ENCODE results near the gene MORN1. TPM values are rescaled to one million over a fixed set of nuclear protein-coding genes. Genes with fewer than 3 reads are reported as not detected.
"Not testable (repeated sequence)": the region's sequence is repeated elsewhere in the genome, so short reads cannot be mapped to it uniquely, and the experiment has no call there.

The MORN1 gene
- 5.3 TPM for total RNA-seq
- long read RNA-seq, partial matches to known transcripts = 2 of 4 reads
- long read RNA-seq, other reads (novel, unspliced or antisense) = 2 of 4 reads

DNA sequence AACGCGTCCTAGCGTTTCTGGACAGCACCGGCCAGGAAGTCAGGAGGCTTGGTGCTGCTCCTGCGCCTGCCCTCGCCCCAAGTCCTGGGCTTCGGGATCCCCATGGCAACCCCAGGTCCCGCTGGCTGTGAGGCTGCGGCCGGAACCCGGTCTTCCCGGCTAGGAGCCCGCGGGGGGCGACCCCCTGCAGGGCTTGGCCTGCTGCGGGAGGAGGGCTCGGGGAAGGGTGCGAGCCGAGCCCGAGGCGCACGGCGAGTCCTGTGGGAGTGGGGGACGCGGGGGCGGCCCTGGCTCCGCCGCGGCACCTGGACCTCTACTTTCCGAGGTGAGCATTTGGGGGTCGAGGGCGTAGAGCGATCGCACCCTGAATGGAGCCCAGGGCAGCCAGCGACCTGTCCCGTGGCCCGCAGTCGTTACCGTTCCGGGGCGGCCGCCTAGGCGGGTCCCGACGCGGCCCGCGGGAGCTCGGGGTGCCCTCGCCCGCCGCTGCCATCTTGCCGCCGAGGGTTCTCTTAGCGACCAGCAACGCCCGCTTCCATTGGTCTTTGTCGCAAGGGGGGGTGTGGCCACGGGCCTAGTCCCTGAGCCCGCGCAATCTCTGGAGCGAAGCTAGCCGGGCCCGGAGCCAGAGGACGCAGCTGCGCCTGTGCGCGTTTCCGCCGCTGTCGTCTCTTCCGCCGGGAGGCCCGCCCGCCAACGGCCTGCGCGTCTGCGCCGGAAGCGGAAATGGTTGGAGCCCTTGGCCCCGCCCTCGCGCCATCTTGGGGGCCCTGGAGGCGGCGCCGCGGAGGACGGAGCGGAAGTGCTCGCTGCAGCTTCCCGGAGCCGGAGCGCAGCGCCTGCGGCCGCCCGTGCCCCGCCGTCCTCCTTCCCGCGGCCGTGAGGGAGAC, at the start of gene MORN1, which contains the start of gene RER1:
MORN1 (minus strand) TSS at position 514 of the 890 bp plus-strand sequence; CDS start at position 493, 21 bp downstream.
RER1 (plus strand) TSS at position 801 of the 890 bp plus-strand sequence. CDS start 3,950 bp downstream, outside the sequence.
- DNase-seq (peak; percentile 100), ATAC-seq (peak; percentile 97)
- intact Hi-C loops (cut with micrococcal nuclease) = no loop called here

DNA sequence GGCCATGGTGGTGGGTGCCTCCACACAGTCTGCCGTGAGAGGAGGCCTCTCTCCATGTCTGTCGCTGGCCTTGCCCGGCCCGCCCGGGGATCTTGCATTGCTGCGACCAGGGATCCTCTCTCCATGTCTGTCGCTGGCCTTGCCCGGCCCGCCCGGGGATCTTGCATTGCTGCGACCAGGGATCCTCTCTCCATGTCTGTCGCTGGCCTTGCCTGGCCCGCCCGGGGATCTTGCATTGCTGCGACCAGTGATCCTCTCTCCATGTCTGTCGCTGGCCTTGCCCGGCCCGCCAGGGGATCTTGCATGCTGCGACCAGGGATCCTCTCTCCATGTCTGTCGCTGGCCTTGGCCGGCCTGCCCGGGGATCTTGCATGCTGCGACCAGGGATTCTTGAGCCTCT, 49.0 kb upstream of the MORN1 start:
- peak; percentile 18 for ATAC-seq
- DNase-seq; intact Hi-C loops (cut with micrococcal nuclease): not testable (repeated sequence)

DNA sequence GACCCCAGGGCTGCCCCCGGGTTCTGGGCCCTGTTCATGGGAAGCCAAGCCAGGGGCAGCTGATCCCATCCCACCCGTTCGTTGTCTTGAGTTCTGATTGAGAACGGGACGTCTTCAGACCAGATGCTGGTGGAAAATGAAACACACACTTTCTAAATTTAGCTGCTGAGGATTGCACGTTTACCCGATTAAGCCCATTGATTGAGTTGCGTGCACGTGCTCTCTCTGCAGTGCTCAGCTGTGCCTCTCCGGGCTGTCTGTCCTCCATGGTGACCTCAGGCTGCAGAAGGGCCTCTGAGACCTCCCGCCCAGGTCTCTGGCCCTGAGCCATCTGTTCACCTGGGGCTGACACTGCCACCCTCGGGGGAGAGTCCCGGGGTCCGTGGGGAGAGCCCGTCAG, 48.0 kb upstream of the MORN1 start:
- DNase-seq (no peak), ATAC-seq (no peak)
- intact Hi-C loops (cut with micrococcal nuclease) = no loop called here

DNA sequence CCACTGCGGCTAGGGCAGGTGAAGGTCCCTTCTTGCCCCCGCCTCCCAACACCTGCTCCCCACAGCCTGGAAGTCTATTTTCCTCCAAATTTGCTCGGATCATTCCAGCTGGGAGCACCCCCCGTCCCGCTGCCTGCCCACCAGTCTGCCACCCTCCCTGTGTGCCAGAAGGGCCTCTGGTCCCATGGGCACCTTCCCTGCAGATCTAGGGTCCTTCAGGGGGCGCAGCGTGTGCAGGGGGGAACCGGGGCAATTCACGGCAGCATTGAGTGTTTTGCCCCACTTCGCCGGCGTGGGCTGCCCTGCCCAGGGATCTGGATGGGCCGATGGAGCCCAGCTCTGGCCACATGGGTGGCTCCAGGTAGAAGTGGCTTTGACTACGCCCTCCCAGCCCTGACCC, 47.3 kb upstream of the MORN1 start:
- no peak for DNase-seq
- intact Hi-C loops (cut with micrococcal nuclease) = no loop called here
- no peak for ATAC-seq

DNA sequence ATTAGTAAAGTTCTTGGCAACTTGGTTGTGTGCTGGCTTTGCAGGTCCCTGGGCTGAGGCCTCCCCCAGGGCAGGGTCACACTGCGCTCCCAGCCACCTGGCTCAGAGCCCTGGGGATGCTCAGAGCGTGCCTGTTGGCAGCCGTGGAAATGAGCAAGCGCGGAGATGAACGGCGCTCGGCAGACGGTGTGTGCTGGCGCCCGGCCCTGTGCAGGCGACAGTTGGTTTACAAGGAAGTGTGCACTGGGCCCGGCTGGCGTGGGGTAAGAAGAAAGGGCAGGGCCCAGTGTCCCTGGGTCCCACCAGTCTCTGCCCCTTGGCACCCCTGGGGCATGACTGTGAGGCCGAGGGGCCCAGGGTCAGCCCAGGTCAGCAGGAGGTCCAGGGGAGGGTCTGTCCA, 46.7 kb upstream of the MORN1 start:
- ATAC-seq = no peak
- intact Hi-C loops (cut with micrococcal nuclease) = no loop called here
- no peak for DNase-seq

DNA sequence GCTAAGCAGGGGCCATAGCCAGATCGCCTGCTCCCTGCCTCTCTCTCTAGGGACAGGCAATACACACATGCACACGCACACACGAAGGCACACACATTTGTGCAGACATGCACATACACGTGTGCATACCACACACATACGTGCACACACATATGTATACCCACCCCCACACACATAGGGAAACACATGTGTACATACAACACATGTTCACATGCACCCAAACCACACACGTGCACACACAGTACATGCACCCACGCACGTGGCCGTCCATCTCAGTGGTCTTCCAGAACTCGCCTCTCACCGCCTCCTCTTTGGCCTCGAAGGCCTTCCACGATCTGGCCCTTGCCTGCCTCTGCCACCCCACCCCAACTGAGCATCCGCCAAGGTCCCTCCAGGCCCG, 46.3 kb upstream of the MORN1 start:
- DNase-seq (no peak), ATAC-seq (no peak)
- intact Hi-C loops (cut with micrococcal nuclease) = no loop called here

DNA sequence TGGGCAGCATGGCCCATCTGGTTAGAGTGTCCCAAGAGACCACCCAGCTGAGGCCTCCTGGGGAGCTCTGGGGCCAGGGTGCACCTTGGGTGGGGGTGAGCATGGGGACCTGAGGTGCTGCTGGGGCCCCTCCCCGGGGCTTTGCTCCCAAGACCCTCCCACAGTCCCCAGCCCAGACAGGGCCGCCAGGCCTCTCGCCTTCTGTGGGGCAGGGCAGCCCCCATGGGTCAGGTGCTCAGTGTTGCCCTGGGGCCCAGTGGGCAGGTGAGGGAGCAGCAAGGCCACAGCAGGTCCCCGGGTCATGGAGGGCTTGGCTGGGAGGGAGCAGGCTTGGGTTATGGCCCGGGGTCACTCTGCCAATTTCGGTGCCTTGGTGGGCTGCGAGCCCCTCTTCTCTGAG, 45.5 kb upstream of the MORN1 start:
- ATAC-seq (no peak), DNase-seq (no peak)
- intact Hi-C loops (cut with micrococcal nuclease) = no loop called here

DNA sequence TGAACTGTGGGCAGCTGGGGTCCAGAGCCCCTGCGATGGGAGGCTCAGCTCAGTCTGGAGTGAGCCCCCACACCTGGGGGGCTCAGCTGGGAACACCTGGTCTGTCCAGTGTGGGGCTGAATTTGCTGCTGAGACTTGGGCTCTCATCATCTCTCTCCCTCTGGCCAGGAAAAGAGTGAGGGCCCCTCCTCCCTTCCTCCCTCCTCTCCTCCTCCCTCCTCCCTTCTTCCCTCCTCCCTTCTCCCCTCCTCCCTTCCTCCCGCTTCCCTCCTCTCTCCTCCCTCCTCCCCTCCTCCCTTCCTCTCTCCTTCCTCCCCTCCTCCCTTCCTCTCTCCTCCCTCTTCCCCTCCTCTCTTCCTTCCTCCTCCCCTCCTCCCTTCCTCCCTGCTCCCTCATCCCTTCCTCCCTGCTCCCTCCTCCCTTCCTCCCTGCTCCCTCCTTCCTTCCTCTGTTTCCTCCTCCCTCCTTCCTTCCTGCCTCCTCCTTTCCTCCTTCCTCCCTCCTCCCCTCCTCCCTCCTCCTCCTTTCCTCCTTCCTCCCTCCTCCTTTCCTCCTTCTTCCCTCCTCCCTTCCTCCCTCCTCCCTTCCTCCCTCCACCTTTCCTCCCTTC, 44.5 kb upstream of the MORN1 start:
- DNase-seq = no peak

DNA sequence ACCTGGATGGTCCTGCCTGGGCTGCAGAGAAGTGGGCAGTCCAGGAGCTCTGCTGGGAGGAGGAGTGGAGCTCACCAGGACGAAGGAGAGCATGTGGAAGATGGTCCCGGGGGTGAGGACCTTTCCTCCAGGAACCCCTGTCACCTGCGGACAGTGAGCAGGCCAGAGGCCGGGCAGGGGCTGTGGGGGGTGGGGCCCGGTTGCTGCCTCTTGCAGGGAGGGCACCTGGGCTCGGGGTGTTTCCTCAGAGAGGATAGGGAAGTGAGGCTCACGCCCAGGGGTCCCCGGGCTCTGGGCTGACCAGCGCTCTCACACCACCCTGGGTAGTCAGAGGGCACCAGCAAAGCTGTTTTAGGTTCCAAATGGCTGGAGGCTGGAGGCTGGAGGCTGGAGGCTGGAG, 43.7 kb upstream of the MORN1 start:
- intact Hi-C loops (cut with micrococcal nuclease) = no loop called here
- ATAC-seq = no peak

More for the DNA sequence above, 44.5 kb upstream of the MORN1 start:
- intact Hi-C loops (cut with micrococcal nuclease) = no loop called here
- no peak for ATAC-seq

DNA sequence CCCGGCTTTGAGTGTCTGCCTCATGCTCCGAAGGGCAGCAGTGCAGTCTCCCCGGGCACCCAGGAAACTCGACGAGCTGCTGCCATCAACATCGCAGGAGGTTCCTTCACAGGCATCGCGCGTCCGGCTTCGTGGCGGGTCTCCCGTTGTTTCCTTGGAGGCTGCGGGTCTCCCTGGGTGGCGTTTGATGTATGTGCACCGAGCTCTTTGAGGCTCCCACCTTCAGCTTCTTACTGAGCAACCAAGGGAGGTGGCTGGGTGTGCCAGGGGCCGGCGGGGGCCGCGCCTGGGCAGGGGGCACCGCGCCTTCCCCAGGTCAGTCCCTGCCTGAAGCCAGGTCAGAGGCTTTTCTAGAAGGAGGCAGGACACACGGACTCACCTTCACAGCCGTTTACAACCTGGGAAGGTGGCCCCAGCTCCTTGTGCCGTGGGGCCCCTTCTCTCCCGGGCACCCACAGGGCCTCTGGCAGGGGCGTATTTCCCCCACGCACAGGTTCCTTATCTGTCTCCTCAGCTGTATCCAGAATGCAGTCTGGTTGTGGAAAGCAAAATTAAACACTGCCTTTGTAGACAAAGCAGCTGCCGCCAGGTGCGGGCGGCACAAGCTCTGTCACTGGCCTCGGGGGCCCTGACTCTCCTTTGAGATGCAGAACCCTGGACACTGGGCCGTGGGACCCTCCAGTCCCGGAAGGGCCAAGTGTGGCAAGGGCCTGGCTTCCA, 42.7 kb upstream of the MORN1 start:
- intact Hi-C loops (cut with micrococcal nuclease) = no loop called here
- no peak for ATAC-seq
- no peak for DNase-seq

More for the DNA sequence above, 43.7 kb upstream of the MORN1 start:
- no peak for DNase-seq

DNA sequence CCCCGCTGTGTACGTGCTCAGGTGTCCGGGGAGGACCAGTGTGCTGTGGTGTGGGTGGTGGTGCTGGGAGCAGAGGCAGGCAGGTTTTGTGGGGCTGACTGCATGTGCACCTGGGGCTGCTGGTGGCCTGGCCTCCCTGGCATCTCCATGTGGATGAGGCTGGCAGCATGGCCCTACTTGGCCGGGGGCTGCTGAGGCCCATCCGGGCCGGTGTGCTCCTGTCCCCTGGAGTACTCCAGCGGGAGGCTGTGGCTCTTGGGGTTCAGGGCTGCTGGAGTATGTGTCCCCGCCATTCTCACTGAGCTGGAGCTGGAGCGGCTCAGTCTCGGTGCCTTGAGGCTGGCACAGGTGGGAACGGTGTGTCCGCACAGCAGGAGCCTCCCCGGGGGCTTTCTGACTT, 41.8 kb upstream of the MORN1 start:
- no peak for DNase-seq
- no peak for ATAC-seq
- intact Hi-C loops (cut with micrococcal nuclease) = no loop called here

DNA sequence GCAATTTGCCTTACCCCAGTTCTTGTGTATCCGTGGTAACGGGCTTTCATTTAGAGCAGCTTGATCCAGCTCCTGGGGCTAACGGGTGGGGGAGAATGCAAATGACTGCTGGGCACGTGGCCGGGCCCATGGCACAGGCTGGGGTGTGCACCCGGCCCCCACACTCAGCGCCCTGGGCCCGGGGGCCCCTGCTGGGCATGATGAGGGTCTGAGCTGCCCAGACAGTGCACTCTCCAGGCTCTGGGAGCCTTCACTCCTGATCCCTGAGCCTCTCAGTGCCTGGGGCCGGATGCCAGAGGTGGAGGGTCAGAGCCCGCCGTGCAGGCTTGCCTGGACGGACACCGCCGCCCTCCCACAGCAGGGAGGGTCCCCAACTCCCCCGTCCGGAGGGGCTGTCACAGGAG, 41.1 kb upstream of the MORN1 start:
- no peak for ATAC-seq
- intact Hi-C loops (cut with micrococcal nuclease) = no loop called here
- no peak for DNase-seq

DNA sequence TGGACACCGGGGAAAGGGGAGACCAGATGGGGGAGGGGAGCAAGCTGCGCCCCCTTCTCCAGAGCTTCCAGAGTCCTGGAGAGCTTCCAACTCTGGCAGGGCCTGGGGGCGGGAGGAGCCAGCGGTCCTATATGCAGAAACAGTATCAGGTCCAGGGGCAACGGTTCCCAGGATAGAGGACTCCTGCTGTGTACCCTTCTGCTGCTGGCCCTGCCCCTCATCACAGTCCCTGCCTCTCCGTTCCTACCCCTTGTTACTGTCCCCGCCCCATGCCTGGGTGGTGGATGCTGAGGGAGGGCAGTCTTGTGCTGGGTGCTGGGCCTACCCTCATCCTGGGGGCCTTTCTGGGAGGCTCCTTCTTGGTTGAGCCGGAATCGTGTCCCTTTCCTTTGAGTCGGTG, 40.2 kb upstream of the MORN1 start:
- ATAC-seq (no peak), DNase-seq (no peak)
- intact Hi-C loops (cut with micrococcal nuclease) = no loop called here

DNA sequence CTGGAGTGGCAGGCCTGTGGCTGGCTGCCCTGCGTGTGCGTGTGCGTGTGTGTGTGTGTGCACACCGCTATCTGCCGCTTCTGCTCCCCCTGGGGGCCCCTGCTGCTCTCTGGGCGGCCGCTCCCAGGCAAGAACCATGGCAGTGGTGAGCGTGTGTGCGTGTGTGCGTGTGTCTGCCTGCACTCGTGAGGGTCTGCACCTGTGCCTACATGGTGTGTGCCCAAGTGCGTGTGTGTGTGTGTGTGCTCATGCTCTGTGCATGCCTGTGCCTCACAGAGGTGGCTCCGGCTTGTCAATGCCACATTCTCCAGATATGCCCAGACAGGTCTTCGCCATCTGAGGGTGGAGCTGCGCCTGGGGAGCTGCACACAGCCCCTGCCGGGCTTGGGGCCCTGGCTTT, 39.7 kb upstream of the MORN1 start:
- intact Hi-C loops (cut with micrococcal nuclease) = no loop called here
- no peak for ATAC-seq

DNA sequence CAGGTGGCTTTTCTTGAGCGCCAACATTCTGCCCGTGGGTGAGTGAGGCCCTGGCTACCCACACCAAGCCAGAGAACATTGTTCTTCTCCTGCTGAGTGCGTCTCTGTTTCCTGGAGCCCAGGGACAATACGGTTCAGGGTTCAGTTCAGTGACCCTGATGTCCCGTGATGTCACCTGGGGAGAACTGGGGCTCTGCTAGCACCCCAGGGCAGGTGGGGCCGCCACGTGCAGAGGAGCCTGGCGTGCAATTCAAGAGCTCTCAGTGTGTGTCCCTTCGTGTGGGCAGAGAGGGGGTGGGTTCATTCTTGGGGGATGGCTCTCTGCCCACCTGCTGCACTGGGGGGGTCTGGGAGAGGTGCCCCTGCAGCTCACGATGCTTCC, 39.2 kb upstream of the MORN1 start:
- intact Hi-C loops (cut with micrococcal nuclease) = no loop called here
- no peak for ATAC-seq
- no peak for DNase-seq

More for the DNA sequence above, 39.7 kb upstream of the MORN1 start:
- no peak for DNase-seq

DNA sequence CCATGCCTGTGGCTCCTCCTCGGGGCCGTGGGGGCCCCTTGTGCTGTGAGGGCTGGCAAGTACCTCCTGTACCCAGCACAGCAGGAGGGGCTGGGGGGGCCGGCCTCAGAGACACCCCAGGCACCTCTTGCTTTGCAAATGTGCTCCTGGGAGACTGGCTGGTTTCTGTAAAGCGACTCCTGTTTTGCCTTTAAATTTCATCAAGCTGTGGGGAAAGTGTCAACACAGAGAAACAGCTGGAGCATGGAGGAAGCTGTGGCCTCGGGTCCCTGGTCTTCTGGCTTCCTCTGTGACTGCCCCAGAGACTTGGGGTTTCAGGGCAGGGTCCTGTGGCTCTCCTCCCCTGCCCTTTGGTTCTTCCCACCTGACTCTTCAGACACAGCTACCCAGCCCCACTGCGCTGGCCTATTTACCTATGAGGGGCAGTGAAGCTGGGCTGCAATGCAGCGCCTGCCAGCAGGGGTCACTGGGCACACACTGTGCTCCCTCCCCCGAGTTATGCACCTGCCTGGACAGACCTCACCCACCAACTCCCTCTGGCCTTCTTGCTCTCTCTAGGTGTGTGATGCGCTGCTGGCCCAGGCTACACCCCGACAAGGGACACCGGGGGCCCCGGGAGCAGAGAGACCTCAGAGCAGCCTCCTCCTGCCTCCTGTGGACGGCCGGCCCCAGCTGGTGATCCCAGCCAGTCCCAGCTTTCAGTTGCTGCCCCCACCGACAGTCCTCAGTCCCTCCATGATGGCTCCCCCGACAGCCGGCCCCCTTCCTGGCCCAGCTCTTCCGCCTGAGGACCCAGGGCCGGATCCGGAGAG, 38.6 kb upstream of the MORN1 start:
- ATAC-seq (no peak), DNase-seq (no peak)
- intact Hi-C loops (cut with micrococcal nuclease) = no loop called here

DNA sequence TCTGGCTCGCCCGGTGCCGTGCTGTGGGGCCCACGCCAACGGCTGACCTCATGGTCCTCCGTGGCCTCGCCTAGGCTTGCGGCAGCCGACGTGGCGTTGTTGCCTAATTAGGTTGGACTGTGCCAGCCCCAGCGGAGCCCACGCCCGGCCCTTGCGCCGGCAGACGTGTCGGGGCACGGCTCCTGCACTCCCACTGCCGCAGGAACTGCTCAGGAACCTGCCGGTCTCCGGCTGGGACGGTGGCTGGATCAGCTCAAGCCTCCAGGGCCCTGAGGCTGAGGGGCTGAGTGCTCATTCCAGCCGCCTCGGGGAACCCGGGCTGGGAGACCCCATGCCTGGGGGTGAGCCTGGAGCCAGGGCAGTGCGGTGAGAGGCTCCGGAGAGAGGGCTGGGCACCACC, 37.1 kb upstream of the MORN1 start:
- intact Hi-C loops (cut with micrococcal nuclease) = no loop called here
- no peak for ATAC-seq
- no peak for DNase-seq

DNA sequence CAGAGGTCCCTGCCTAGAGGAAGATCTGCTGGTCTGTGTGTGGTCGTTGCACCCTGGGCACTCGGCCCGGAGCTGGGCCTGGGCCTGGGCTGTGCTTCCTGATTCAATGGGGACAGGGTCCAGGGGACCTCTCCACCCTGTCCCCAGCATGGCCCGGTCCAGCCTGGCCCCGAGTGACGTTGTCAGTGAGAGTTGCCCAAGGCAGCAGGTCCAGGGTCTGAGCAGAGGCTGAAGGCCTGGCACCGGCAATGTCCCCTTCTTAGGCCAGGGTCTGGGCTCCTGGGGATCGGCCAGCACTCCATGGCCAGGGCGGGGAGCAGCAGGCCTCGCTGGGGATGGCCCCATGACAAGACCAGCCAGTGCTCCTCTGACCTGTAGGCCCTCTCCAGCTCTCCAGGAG, 36.6 kb upstream of the MORN1 start:
- intact Hi-C loops (cut with micrococcal nuclease) = no loop called here
- DNase-seq (no peak), ATAC-seq (no peak)

DNA sequence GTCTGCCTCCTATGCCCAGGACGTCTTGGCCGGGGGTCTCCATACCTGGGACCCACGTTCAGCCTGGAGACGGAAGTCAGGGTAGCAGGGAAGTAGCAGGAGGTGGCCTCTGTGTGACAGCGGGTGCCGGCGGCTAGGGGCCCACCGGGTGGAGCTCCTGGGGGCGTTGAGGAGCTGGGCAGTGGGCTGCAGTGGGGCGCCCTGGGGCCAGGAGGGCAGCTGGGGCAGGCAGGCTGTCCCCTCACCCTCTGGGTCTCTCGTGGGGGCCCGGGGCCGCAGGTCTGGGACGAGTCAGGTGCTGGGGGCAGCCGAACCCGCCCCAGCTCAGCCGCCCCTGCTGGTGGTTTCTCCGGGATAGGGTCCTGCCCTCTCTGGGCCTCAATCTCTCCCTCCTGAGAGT, 35.7 kb upstream of the MORN1 start:
- ATAC-seq (no peak), DNase-seq (no peak)
- intact Hi-C loops (cut with micrococcal nuclease) = no loop called here

Measured in left ventricle myocardium superior (tissue), 1 donor.